ENCODE results near the gene GDF7.

Gene GDF7

DNA sequence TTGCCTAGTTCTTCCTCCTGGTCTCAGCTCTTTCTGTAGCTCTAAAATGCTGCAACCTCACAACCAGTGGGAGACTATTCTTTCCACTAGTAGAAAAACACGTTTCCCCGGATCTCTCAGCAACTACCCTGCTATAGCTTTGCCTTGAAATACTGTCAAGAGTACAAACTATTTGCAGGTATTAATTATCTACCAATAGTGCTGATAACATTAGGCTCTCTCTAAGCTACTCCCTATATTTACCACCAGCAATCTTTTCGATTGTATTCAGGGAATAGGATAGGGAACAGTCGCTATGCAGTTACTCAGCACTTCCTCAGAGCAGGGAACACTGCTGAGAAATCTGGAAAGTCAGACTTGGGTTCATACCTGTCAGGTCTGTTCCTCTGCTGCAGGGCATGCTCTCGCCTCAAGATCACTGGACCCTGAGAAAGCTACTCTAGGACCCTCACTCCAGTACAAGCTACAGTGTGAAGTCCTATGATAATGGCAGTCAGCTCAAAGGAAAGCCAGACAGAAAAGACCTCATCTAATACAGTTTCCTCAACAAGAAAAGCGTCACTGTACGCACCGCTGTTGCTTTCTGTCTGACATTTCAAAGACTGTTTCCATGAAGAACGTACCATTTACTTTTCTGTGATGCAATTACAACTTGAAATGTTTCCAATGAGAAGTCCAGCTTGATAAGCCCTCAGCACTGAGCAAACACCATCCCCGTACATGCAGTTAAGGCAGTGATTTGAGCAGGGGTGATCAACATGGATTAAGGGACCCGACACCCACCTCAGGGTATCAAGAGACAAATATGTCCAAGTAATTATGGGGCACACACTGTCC, 22.7 kb downstream of the GDF7 start:
- no peak overlapping the region for H3K27ac ChIP-seq (ENCODE audit: low read length, poor library complexity, severe bottlenecking)
- no peak overlapping the region for H3K14ac ChIP-seq (ENCODE audit: low read length in 2 of 2)
- H3K23ac ChIP-seq (ENCODE audit: low read length in 2 of 2) = no peak overlapping the region
- WGBS = 90% methylated on average over 9 of the region's 11 CpGs
- H2BK12ac ChIP-seq (ENCODE audit: low read length in 2 of 2) = peak overlapping the region; percentile 55 to 64
- no peak overlapping the region for H2AFZ ChIP-seq (ENCODE audit: low read depth, low read length)
- H2BK5ac ChIP-seq (ENCODE audit: low read depth, low read length, poor library complexity, severe bottlenecking) = no peak overlapping the region
- no peak overlapping the region for H2BK15ac ChIP-seq (ENCODE audit: low read depth, poor library complexity, severe bottlenecking)
- no peak overlapping the region for H2BK120ac ChIP-seq (ENCODE audit: low read depth, low read length)
- DNase-seq = no peak
- H3K4me1 ChIP-seq (ENCODE audit: control insufficient read depth, insufficient read depth, low read depth, low read length) = no peaks in the 10 kb centered on the region
- H3K36me3 ChIP-seq (ENCODE audit: control insufficient read depth in 1 of 2, insufficient read depth in 2 of 2, low read depth in 1 of 2, low read length in 2 of 2) = peaks cover 9 to 40% of the 10 kb centered on the region in 2 experiments
- no peaks in the 10 kb centered on the region for H3K27me3 ChIP-seq (ENCODE audit: control insufficient read depth in 1 of 2, insufficient read depth in 1 of 2, low read length in 2 of 2)
- peak overlapping the region in 1 of 2 experiments; percentile 45 for H3K4ac ChIP-seq (ENCODE audit: low read depth in 1 of 2, low read length in 2 of 2)
- H3K4me3 ChIP-seq (ENCODE audit: insufficient read depth in 1 of 2, low read depth in 1 of 2, low read length in 2 of 2) = no peak overlapping the region
- peak overlapping the region; percentile 32 for H4K8ac ChIP-seq (ENCODE audit: low read length)
- H3K9me3 ChIP-seq (ENCODE audit: control insufficient read depth, low read length) = no peaks in the 10 kb centered on the region
- peak overlapping the region in 1 of 2 experiments; percentile 54 for H3K18ac ChIP-seq (ENCODE audit: low read depth in 1 of 2, low read length in 2 of 2)
- no peak overlapping the region for H2AK5ac ChIP-seq (ENCODE audit: low read length, severe bottlenecking)
- H4K91ac ChIP-seq (ENCODE audit: low read length) = peak overlapping the region; percentile 40
- H3K9ac ChIP-seq (ENCODE audit: low read length) = no peak overlapping the region
- H3K4me2 ChIP-seq (ENCODE audit: low read length, poor library complexity, severe bottlenecking) = no peak overlapping the region
- peaks cover 6% of the 10 kb centered on the region for H3K79me1 ChIP-seq (replicated peaks; ENCODE audit: low read length, poor library complexity, severe bottlenecking)

DNA sequence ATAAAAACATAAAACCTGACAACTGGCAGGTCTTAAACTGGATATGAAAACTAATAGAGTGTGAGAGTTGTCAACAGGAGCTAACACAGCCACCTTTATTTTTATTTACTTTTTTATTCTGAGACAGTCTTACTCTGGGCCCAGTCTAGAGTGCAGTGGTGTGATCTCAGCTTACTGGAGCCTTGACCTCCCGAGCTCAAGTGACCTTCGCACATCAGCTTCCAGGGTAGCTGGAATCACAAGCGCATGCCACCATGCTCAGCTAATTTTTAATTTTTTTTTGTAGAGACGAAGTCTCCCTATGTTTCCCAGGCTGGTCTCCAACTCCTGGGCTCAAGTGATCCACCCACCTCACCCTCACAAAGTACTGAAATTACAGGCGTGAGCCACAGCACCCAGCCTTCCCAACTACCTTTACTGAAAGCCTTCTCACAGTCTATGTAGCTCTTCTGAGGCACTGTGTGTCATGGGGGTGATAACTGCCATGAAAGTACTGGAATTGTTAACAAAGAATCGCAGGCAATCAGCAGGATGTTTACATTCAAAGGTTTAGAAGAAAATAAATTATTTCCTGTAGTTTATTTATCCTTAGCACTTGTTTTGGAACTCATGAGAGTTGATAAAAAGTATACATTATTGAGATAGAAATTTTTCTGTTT, 24.3 kb downstream of the GDF7 start:
- peak; percentile 39 for DNase-seq
- Histone ChIP-seq H4K8ac (ENCODE audit: low read length) (no peak overlapping the region), H3K27ac (ENCODE audit: low read length, poor library complexity, severe bottlenecking) (no peak overlapping the region), H4K91ac (ENCODE audit: low read length) (no peak overlapping the region), H3K4me3 (ENCODE audit: insufficient read depth in 1 of 2, low read depth in 1 of 2, low read length in 2 of 2) (no peak overlapping the region), H3K4me1 (ENCODE audit: control insufficient read depth, insufficient read depth, low read depth, low read length) (no peaks in the 10 kb centered on the region), H2BK15ac (ENCODE audit: low read depth, poor library complexity, severe bottlenecking) (no peak overlapping the region), H3K9me3 (ENCODE audit: control insufficient read depth, low read length) (no peaks in the 10 kb centered on the region), H3K9ac (ENCODE audit: low read length) (no peak overlapping the region), H2AK5ac (ENCODE audit: low read length, severe bottlenecking) (no peak overlapping the region), H3K79me1 (replicated peaks; ENCODE audit: low read length, poor library complexity, severe bottlenecking) (peaks cover 6% of the 10 kb centered on the region), H3K4ac (ENCODE audit: low read depth in 1 of 2, low read length in 2 of 2) (peak overlapping the region in 1 of 2 experiments; percentile 71), H2BK5ac (ENCODE audit: low read depth, low read length, poor library complexity, severe bottlenecking) (no peak overlapping the region), H3K27me3 (ENCODE audit: control insufficient read depth in 1 of 2, insufficient read depth in 1 of 2, low read length in 2 of 2) (no peaks in the 10 kb centered on the region), H2BK120ac (ENCODE audit: low read depth, low read length) (peak overlapping the region; percentile 64), H2AFZ (ENCODE audit: low read depth, low read length) (no peak overlapping the region), H3K14ac (ENCODE audit: low read length in 2 of 2) (no peak overlapping the region), H3K36me3 (ENCODE audit: control insufficient read depth in 1 of 2, insufficient read depth in 2 of 2, low read depth in 1 of 2, low read length in 2 of 2) (peaks cover 12 to 30% of the 10 kb centered on the region in 2 experiments), H3K4me2 (ENCODE audit: low read length, poor library complexity, severe bottlenecking) (no peak overlapping the region), H3K23ac (ENCODE audit: low read length in 2 of 2) (no peak overlapping the region), H3K18ac (ENCODE audit: low read depth in 1 of 2, low read length in 2 of 2) (no peak overlapping the region), H2BK12ac (ENCODE audit: low read length in 2 of 2) (no peak overlapping the region)
- 64% methylated on average over 4 of the region's 6 CpGs for WGBS

DNA sequence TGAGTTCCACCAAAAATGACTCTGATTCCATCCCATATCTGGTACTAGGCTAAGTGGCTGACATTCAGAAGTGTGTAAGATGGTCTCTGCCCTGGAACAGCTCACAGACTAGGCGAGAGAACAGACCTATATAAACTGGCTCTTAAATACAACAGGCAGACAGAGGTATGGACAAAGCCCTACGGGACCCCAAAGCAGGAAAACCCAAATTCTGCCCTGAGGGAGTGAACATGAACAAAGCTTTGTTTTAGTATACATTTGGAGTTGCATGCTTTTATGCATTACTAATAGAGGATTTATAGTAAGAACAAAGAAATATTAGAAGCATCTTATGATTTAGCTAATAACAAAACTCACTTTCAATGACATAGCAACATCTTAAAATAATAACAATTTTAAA, 25.1 kb downstream of the GDF7 start:
- H4K8ac ChIP-seq (ENCODE audit: low read length) = peak overlapping the region; percentile 68
- no peak overlapping the region for H2BK15ac ChIP-seq (ENCODE audit: low read depth, poor library complexity, severe bottlenecking)
- no peak overlapping the region for H3K4me3 ChIP-seq (ENCODE audit: insufficient read depth in 1 of 2, low read depth in 1 of 2, low read length in 2 of 2)
- H3K27me3 ChIP-seq (ENCODE audit: control insufficient read depth in 1 of 2, insufficient read depth in 1 of 2, low read length in 2 of 2) = no peaks in the 10 kb centered on the region
- H3K36me3 ChIP-seq (ENCODE audit: control insufficient read depth in 1 of 2, insufficient read depth in 2 of 2, low read depth in 1 of 2, low read length in 2 of 2) = peaks cover 11 to 24% of the 10 kb centered on the region in 2 experiments
- H3K18ac ChIP-seq (ENCODE audit: low read depth in 1 of 2, low read length in 2 of 2) = peak overlapping the region; percentile 63 to 70
- H3K9ac ChIP-seq (ENCODE audit: low read length) = no peak overlapping the region
- H3K23ac ChIP-seq (ENCODE audit: low read length in 2 of 2) = no peak overlapping the region
- peaks cover 8% of the 10 kb centered on the region for H3K79me1 ChIP-seq (replicated peaks; ENCODE audit: low read length, poor library complexity, severe bottlenecking)
- H3K14ac ChIP-seq (ENCODE audit: low read length in 2 of 2) = no peak overlapping the region
- DNase-seq = no peak
- H2AK5ac ChIP-seq (ENCODE audit: low read length, severe bottlenecking) = no peak overlapping the region
- H3K4me1 ChIP-seq (ENCODE audit: control insufficient read depth, insufficient read depth, low read depth, low read length) = no peaks in the 10 kb centered on the region
- H3K27ac ChIP-seq (ENCODE audit: low read length, poor library complexity, severe bottlenecking) = no peak overlapping the region
- 49% methylated on average over 2 of the region's 2 CpGs for whole genome bisulfite sequencing
- H2BK120ac ChIP-seq (ENCODE audit: low read depth, low read length) = peak overlapping the region; percentile 59
- peak overlapping the region in 1 of 2 experiments; percentile 90 for H2BK12ac ChIP-seq (ENCODE audit: low read length in 2 of 2)
- H3K4ac ChIP-seq (ENCODE audit: low read depth in 1 of 2, low read length in 2 of 2) = peak overlapping the region in 1 of 2 experiments; percentile 43
- no peak overlapping the region for H2BK5ac ChIP-seq (ENCODE audit: low read depth, low read length, poor library complexity, severe bottlenecking)
- H3K4me2 ChIP-seq (ENCODE audit: low read length, poor library complexity, severe bottlenecking) = no peak overlapping the region
- H4K91ac ChIP-seq (ENCODE audit: low read length) = no peak overlapping the region
- no peak overlapping the region for H2AFZ ChIP-seq (ENCODE audit: low read depth, low read length)
- no peaks in the 10 kb centered on the region for H3K9me3 ChIP-seq (ENCODE audit: control insufficient read depth, low read length)

DNA sequence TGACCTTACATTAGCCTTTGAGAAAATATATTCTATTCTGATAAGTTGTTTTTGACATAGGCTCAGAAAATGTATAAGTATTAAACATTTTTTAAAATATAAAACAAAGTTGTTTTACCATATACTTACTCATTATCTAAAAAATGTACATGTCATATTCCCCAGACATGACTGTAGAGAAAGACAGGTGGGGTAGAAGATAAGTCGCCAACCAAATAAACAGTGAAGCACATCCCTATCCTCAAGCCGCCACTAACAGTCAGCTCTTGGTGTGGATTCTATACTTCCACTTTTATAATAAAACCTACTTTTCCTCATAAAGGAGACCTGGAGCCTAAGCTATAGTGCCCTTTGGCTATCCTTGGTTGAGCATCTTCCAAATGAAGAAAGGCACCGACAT, 26.4 kb downstream of the GDF7 start:
- Histone ChIP-seq H3K4ac (ENCODE audit: low read depth in 1 of 2, low read length in 2 of 2) (no peak overlapping the region), H2BK15ac (ENCODE audit: low read depth, poor library complexity, severe bottlenecking) (no peak overlapping the region), H3K18ac (ENCODE audit: low read depth in 1 of 2, low read length in 2 of 2) (no peak overlapping the region), H3K4me1 (ENCODE audit: control insufficient read depth, insufficient read depth, low read depth, low read length) (no peaks in the 10 kb centered on the region), H3K27me3 (ENCODE audit: control insufficient read depth in 1 of 2, insufficient read depth in 1 of 2, low read length in 2 of 2) (no peaks in the 10 kb centered on the region), H4K91ac (ENCODE audit: low read length) (no peak overlapping the region), H3K4me3 (ENCODE audit: insufficient read depth in 1 of 2, low read depth in 1 of 2, low read length in 2 of 2) (no peak overlapping the region), H4K8ac (ENCODE audit: low read length) (no peak overlapping the region), H2AK5ac (ENCODE audit: low read length, severe bottlenecking) (no peak overlapping the region), H2AFZ (ENCODE audit: low read depth, low read length) (no peak overlapping the region), H2BK5ac (ENCODE audit: low read depth, low read length, poor library complexity, severe bottlenecking) (no peak overlapping the region), H2BK120ac (ENCODE audit: low read depth, low read length) (no peak overlapping the region), H3K27ac (ENCODE audit: low read length, poor library complexity, severe bottlenecking) (no peak overlapping the region), H3K9me3 (ENCODE audit: control insufficient read depth, low read length) (no peaks in the 10 kb centered on the region), H3K23ac (ENCODE audit: low read length in 2 of 2) (no peak overlapping the region), H3K4me2 (ENCODE audit: low read length, poor library complexity, severe bottlenecking) (no peak overlapping the region), H3K36me3 (ENCODE audit: control insufficient read depth in 1 of 2, insufficient read depth in 2 of 2, low read depth in 1 of 2, low read length in 2 of 2) (peaks cover 8 to 25% of the 10 kb centered on the region in 2 experiments), H3K79me1 (replicated peaks; ENCODE audit: low read length, poor library complexity, severe bottlenecking) (peaks cover 8% of the 10 kb centered on the region), H3K14ac (ENCODE audit: low read length in 2 of 2) (no peak overlapping the region), H2BK12ac (ENCODE audit: low read length in 2 of 2) (no peak overlapping the region), H3K9ac (ENCODE audit: low read length) (no peak overlapping the region)
- DNase-seq = no peak
- over 99% methylated on average over 3 of the region's 3 CpGs for WGBS

Data from mesenchymal stem cell (in vitro differentiated cells and primary cell).